HCT116 (cell line): ENCODE results near the gene SLAIN2. TPM values are rescaled to one million over a fixed set of nuclear protein-coding genes. Genes with fewer than 3 reads are reported as not detected.

Source experiments
- ATAC-seq: fragments of 200-7000 bp; cut with Tn5 transposase; 2 replicates; pipeline ENCODE4 v1.9.1; 2020; ENCODE audit warnings: mild to moderate bottlenecking, moderate library complexity
- BruUV-seq: library from RNA; stranded (reverse); fragments of 400-500 nt; replicated peaks from 2 replicates; lab custom pipeline; 2021; lab: Mats Ljungman, UMichigan
- CTCF ChIA-PET: fragments of 300-600 bp; sonication (Branson Sonifier 250); formaldehyde crosslinking; loops from one replicate; lab custom pipeline; 2021; ENCODE audit warnings: antibody characterized with exemption; lab: Charles Lee
- POLR2A ChIA-PET: fragments of 300-600, 350-600 bp; sonication (Branson Sonifier 250); formaldehyde crosslinking; loops from one replicate; lab custom pipeline; 2021; ENCODE audit warnings: antibody characterized with exemption; lab: Charles Lee
- RAD21 ChIA-PET, 2 experiments: fragments of 300-600 bp; sonication (Branson Sonifier 250); formaldehyde crosslinking; loops; one replicate each; lab custom pipeline; 2023; ENCODE audit warnings: low total read pairs in 2 of 2; ENCODE audit not compliant: uncharacterized antibody in 2 of 2, unreplicated experiment in 2 of 2, low non-redundant PET in 1 of 2; lab: Charles Lee
- DNase-seq: peaks from one replicate; pipeline ENCODE4 v3.0.0-alpha.2; 2010; ENCODE audit warnings: low read depth, low spot score
- H2AFZ ChIP-seq: fragments of 200-600 bp; shearing (Covaris generic), sonication (generic); 2 replicates; pipeline ENCODE4 v1.6.1; 2017; ENCODE audit warnings: low read depth, mixed run types, mixed read lengths, antibody characterized with exemption, low read length; ENCODE audit not compliant: poor library complexity, severe bottlenecking
- H3K27ac ChIP-seq: 2 replicates; pipeline ENCODE4 v1.5.1; 2012; ENCODE audit warnings: low read depth, low read length
- H3K27me3 ChIP-seq: fragments of 200-600 bp; sonication (generic); 2 replicates; pipeline ENCODE4 v1.6.1; 2016; ENCODE audit warnings: mixed run types, low read length, mixed read lengths; ENCODE audit not compliant: insufficient read depth
- H3K36me3 ChIP-seq, 2 experiments: fragments of 200-500 bp in 1 of 2; fragments of 200-600 bp in 1 of 2; sonication (Bioruptor generic) in 1 of 2; sonication (generic) in 1 of 2; 2 replicates each; pipeline versions ENCODE4 v1.5.1 to v1.6.1; 2014 to 2016; ENCODE audit warnings: low read length in 2 of 2, inconsistent platforms in 1 of 2, mixed read lengths in 1 of 2, mixed run types in 1 of 2; ENCODE audit not compliant: insufficient read depth in 2 of 2, control insufficient read depth in 1 of 2
- H3K4me1 ChIP-seq, 2 experiments: fragments of 200-600 bp in 1 of 2; sonication (generic) in 1 of 2; 2 replicates each; pipeline versions ENCODE4 v1.5.1 to v1.6.1; 2012 to 2017; ENCODE audit warnings: low read length in 2 of 2, inconsistent platforms in 1 of 2, mild to moderate bottlenecking in 1 of 2, mixed read lengths in 1 of 2, mixed run types in 1 of 2, moderate library complexity in 1 of 2; ENCODE audit not compliant: insufficient read depth in 2 of 2, control insufficient read depth in 1 of 2
- H3K4me2 ChIP-seq: fragments of 200-600 bp; sonication (generic); 2 replicates; pipeline ENCODE4 v1.6.1; 2017; ENCODE audit warnings: mixed run types, low read length, mixed read lengths
- H3K4me3 ChIP-seq, 2 experiments: fragments of 200-600 bp in 1 of 2; sonication (generic) in 1 of 2; replicated peaks in 1 of 2; 2 replicates each; pipeline ENCODE4 v1.5.1; 2011 to 2016; ENCODE audit warnings: low read length in 2 of 2, control low read depth in 1 of 2, low read depth in 1 of 2, mild to moderate bottlenecking in 1 of 2, mixed read lengths in 1 of 2, mixed run types in 1 of 2
- H3K79me2 ChIP-seq: fragments of 200-600 bp; sonication (generic); 2 replicates; pipeline ENCODE4 v1.6.1; 2017; ENCODE audit warnings: mild to moderate bottlenecking, mixed run types, low read length, moderate library complexity, mixed read lengths; ENCODE audit not compliant: insufficient read depth
- H3K9ac ChIP-seq: fragments of 200-600 bp; sonication (generic); 2 replicates; pipeline ENCODE4 v1.6.1; 2016; ENCODE audit warnings: low read length, mixed read lengths
- H3K9me2 ChIP-seq: fragments of 200-600 bp; sonication (generic), shearing (Covaris generic); 2 replicates; pipeline ENCODE4 v1.6.1; 2017; ENCODE audit warnings: mixed run types, mild to moderate bottlenecking, moderate library complexity; ENCODE audit not compliant: insufficient read depth
- H3K9me3 ChIP-seq, 2 experiments: fragments of 200-500 bp in 1 of 2; fragments of 200-600 bp in 1 of 2; sonication (Bioruptor generic) in 1 of 2; sonication (generic) in 1 of 2; 2 replicates each; pipeline ENCODE4 v1.6.1; 2014 to 2017; ENCODE audit warnings: low read length in 2 of 2, mixed read lengths in 2 of 2, inconsistent platforms in 1 of 2, low read depth in 1 of 2, mild to moderate bottlenecking in 1 of 2, mixed run types in 1 of 2, moderate library complexity in 1 of 2; ENCODE audit not compliant: control insufficient read depth in 1 of 2, insufficient read depth in 1 of 2
- H4K20me1 ChIP-seq: fragments of 200-600 bp; sonication (generic), shearing (Covaris generic); 2 replicates; pipeline ENCODE4 v1.6.1; 2017; ENCODE audit warnings: mixed run types, mild to moderate bottlenecking, moderate library complexity; ENCODE audit not compliant: insufficient read depth
- CBX3 ChIP-seq: IDR thresholded peaks from 2 replicates; pipeline ENCODE4 v1.6.1; 2012; ENCODE audit warnings: low read depth
- CEBPB ChIP-seq: IDR thresholded peaks from 2 replicates; pipeline ENCODE4 v1.6.1; 2012; ENCODE audit warnings: low read depth
- CTCF ChIP-seq, 3 experiments: fragments of 200-600 bp in 1 of 3; sonication (generic) in 1 of 3; IDR thresholded peaks in 2 of 3; conservative IDR thresholded peaks in 1 of 3; 2 replicates each; pipeline ENCODE4 v1.5.1; 2012 to 2017; ENCODE audit warnings: low read depth in 2 of 3, low read length in 2 of 3, antibody characterized with exemption in 1 of 3, borderline replicate concordance in 1 of 3, control low read depth in 1 of 3, mild to moderate bottlenecking in 1 of 3, mixed read lengths in 1 of 3, mixed run types in 1 of 3, moderate library complexity in 1 of 3; ENCODE audit not compliant: insufficient read depth in 1 of 3
- EGR1 ChIP-seq: IDR thresholded peaks from 2 replicates; pipeline ENCODE4 v1.6.1; 2012; ENCODE audit warnings: low read depth
- ELF1 ChIP-seq: IDR thresholded peaks from 2 replicates; pipeline ENCODE4 v1.6.1; 2012; ENCODE audit warnings: low read depth, borderline replicate concordance
- EZH2 ChIP-seq: fragments of 200-600 bp; sonication (generic); IDR thresholded peaks from 2 replicates; pipeline ENCODE4 v1.6.1; 2017; ENCODE audit warnings: antibody characterized with exemption, mixed run types
- EZH2phosphoT487 ChIP-seq: fragments of 200-600 bp; IDR thresholded peaks from 2 replicates; pipeline ENCODE4 v1.6.1; 2018; ENCODE audit warnings: antibody characterized with exemption, borderline replicate concordance
- JUND ChIP-seq: IDR thresholded peaks from 2 replicates; pipeline ENCODE4 v1.6.1; 2012
- MAX ChIP-seq: IDR thresholded peaks from 2 replicates; pipeline ENCODE4 v1.6.1; 2012
- POLR2A ChIP-seq: IDR thresholded peaks from 2 replicates; pipeline ENCODE4 v1.7.0; 2011; ENCODE audit warnings: borderline replicate concordance; ENCODE audit not compliant: insufficient read depth, insufficient read length; ENCODE audit errors: extremely low read depth
- POLR2AphosphoS5 ChIP-seq: IDR thresholded peaks from 2 replicates; pipeline ENCODE4 v1.6.1; 2011; ENCODE audit warnings: mild to moderate bottlenecking, low read depth, low read length, moderate library complexity
- RAD21 ChIP-seq: IDR thresholded peaks from 2 replicates; pipeline ENCODE4 v1.6.1; 2012; ENCODE audit warnings: low read depth, mild to moderate bottlenecking
- REST ChIP-seq: IDR thresholded peaks from 2 replicates; pipeline ENCODE4 v1.6.1; 2012; ENCODE audit warnings: low read depth
- SIN3A ChIP-seq: IDR thresholded peaks from 2 replicates; pipeline ENCODE4 v1.6.1; 2012; ENCODE audit warnings: low read depth
- SRF ChIP-seq: IDR thresholded peaks from 2 replicates; pipeline ENCODE4 v1.6.1; 2012; ENCODE audit warnings: low read depth
- TCF7L2 ChIP-seq: IDR thresholded peaks from 2 replicates; pipeline ENCODE4 v1.7.0; 2011; ENCODE audit warnings: borderline replicate concordance, inconsistent platforms; ENCODE audit not compliant: insufficient read depth, insufficient read length; ENCODE audit errors: extremely low read depth
- YY1 ChIP-seq: IDR thresholded peaks from 2 replicates; pipeline ENCODE4 v1.6.1; 2011; ENCODE audit warnings: low read length, low read depth, moderate library complexity, mild to moderate bottlenecking; ENCODE audit not compliant: insufficient replicate concordance; ENCODE audit errors: extremely low read depth
- ZBTB33 ChIP-seq: IDR thresholded peaks from 2 replicates; pipeline ENCODE4 v1.6.1; 2011; ENCODE audit warnings: mild to moderate bottlenecking, low read length, moderate library complexity; ENCODE audit not compliant: insufficient replicate concordance; ENCODE audit errors: extremely low read depth
- ZFX ChIP-seq: fragments of 450-650 bp; IDR thresholded peaks from 2 replicates; pipeline ENCODE4 v1.6.1; 2017
- ZNF274 ChIP-seq: fragments of 200-500 bp; sonication (Bioruptor generic); IDR thresholded peaks from 2 replicates; pipeline ENCODE4 v1.6.1; 2014; ENCODE audit warnings: mild to moderate bottlenecking, low read depth, low read length, inconsistent platforms
- intact Hi-C: fragments of 100-400 bp; cut with micrococcal nuclease; formaldehyde crosslinking; loops from 2 replicates; pipeline ENCODE4 v1.10.0; 2022
- total RNA-seq: library from RNA; stranded (reverse); gene quantifications from one replicate; pipeline ENCODE4 v1.2.1, GENCODE V29; 2021; ENCODE audit not compliant: unreplicated experiment

The SLAIN2 gene
- total RNA-seq, 1 experiment from 2014 or later, result 50.3 TPM

GRCh38 chr4:48369771-48370170 lies 28.4 kb downstream of the SLAIN2 start:
- ChIA-PET POLR2A (no interaction called here), RAD21 (no interaction called here), CTCF (no interaction called here)
- Histone ChIP-seq H3K36me3 (no peaks in the 10 kb centered on the region), H3K9ac (no peak overlapping the region), H4K20me1 (peaks cover 6% of the 10 kb centered on the region; the same call in 1 of the 2 replicates), H3K4me3 (no peak overlapping the region), H3K79me2 (peaks cover 26% of the 10 kb centered on the region), H3K27me3 (no peaks in the 10 kb centered on the region), H3K9me3 (no peaks in the 10 kb centered on the region), H2AFZ (no peak overlapping the region), H3K4me2 (no peak overlapping the region), H3K27ac (no peak overlapping the region), H3K9me2 (no peaks in the 10 kb centered on the region), H3K4me1 (no peaks in the 10 kb centered on the region)
- no TSS peak for BruUV-seq
- no peak for DNase-seq
- no peak for ATAC-seq
- TF ChIP-seq RAD21 (no peak), SIN3A (no peak), EGR1 (no peak), MAX (no peak), CTCF (IDR thresholded peaks at IDR 0.05 in 2 of 3, conservative IDR thresholded peaks at IDR 0.05 in 1 of 3; ENCODE audit: borderline replicate concordance in 1 of 3, insufficient read depth in 1 of 3, low read depth in 2 of 3, low read length in 2 of 3) (no peak), EZH2phosphoT487 (no peak), TCF7L2 (no peak), JUND (no peak), POLR2A (no peak), ELF1 (no peak), CBX3 (no peak), YY1 (no peak), REST (no peak), ZFX (no peak), CEBPB (no peak), SRF (no peak), EZH2 (no peak), ZBTB33 (no peak), ZNF274 (no peak), POLR2AphosphoS5 (no peak)
- intact Hi-C loops, result no loop called here
